Measurements from ENCODE around the gene CABP7. TPM values are rescaled to one million over a fixed set of nuclear protein-coding genes. Genes with fewer than 3 reads are reported as not detected.

CABP7 gene
- total and polyA plus RNA-seq, 2 experiments from 2014 or later = 0.16 TPM; not detected in 1

DNA sequence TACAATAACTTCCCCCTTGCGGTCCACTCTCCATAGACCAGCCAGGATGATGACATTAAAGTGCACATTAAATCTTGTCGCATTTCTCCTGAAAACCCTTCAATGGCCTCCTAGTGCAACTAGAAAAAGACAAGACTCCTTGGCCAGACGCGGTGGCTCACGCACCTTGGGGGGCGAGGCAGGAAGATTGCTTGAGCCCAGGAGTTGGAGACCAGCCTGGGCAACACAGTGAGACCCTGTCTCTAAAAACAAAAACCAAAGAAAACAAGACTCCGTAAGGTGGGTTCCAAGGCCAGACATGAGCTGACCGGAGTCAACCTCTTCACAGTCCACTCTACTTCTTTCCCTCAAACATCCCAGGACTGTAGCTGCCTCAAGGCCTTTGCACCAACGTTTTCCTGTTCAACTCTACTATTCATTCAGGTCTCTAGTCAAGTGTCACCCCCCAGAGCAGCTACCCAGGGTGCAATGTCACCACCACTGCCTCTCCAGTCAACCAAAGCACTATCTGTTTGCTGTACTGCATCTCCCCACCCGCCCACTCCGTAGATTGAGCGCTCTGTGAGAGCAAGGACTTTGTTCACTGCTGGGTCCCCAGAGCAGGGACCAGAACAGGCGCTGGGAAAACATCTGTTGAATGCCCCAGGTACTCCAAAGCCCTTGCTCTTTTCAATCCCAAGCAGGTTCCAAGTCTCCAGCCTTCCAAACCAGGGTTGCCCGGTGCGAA lies 46.3 kb downstream of the CABP7 start:
- H3K36me3 ChIP-seq (replicated peaks; ENCODE audit: insufficient read depth, low read depth) = no peaks in the 10 kb centered on the region
- no peaks in the 10 kb centered on the region for H3K27me3 ChIP-seq
- no peaks in the 10 kb centered on the region for H4K20me1 ChIP-seq (ENCODE audit: insufficient read depth, poor library complexity, severe bottlenecking)
- peak overlapping the region; percentile 42 for H3K4me3 ChIP-seq
- peak; percentile 61 for DNase-seq (ENCODE audit: low spot score)
- H3K9me2 ChIP-seq (replicated peaks; ENCODE audit: insufficient read depth) = no peaks in the 10 kb centered on the region
- peaks cover 41% of the 10 kb centered on the region for H3K79me2 ChIP-seq
- H3K27ac ChIP-seq = peak overlapping the region; percentile 84
- TF ChIP-seq EZH2 (IDR thresholded peaks at IDR 0.05; ENCODE audit: borderline replicate concordance) (no peak), EZH2phosphoT487 (IDR thresholded peaks at IDR 0.05; ENCODE audit: low read depth, severe bottlenecking, unreplicated experiment) (no peak)
- TF ChIP-seq, protein P1, sequence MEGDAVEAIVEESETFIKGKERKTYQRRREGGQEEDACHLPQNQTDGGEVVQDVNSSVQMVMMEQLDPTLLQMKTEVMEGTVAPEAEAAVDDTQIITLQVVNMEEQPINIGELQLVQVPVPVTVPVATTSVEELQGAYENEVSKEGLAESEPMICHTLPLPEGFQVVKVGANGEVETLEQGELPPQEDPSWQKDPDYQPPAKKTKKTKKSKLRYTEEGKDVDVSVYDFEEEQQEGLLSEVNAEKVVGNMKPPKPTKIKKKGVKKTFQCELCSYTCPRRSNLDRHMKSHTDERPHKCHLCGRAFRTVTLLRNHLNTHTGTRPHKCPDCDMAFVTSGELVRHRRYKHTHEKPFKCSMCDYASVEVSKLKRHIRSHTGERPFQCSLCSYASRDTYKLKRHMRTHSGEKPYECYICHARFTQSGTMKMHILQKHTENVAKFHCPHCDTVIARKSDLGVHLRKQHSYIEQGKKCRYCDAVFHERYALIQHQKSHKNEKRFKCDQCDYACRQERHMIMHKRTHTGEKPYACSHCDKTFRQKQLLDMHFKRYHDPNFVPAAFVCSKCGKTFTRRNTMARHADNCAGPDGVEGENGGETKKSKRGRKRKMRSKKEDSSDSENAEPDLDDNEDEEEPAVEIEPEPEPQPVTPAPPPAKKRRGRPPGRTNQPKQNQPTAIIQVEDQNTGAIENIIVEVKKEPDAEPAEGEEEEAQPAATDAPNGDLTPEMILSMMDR (IDR thresholded peaks at IDR 0.05; ENCODE audit: poor library complexity) = no peak
- H3K4me1 ChIP-seq (ENCODE audit: insufficient read depth) = peaks cover 12% of the 10 kb centered on the region
- 59% methylated on average over 15 of the region's 15 CpGs for WGBS (ENCODE audit: low lambda C conversion rate, missing lambda C conversion rate)
- H3K9me3 ChIP-seq (ENCODE audit: low read depth) = no peaks in the 10 kb centered on the region
- H3K4me2 ChIP-seq = peak overlapping the region; percentile 75
- peak overlapping the region; percentile 69 for H2AFZ ChIP-seq

DNA sequence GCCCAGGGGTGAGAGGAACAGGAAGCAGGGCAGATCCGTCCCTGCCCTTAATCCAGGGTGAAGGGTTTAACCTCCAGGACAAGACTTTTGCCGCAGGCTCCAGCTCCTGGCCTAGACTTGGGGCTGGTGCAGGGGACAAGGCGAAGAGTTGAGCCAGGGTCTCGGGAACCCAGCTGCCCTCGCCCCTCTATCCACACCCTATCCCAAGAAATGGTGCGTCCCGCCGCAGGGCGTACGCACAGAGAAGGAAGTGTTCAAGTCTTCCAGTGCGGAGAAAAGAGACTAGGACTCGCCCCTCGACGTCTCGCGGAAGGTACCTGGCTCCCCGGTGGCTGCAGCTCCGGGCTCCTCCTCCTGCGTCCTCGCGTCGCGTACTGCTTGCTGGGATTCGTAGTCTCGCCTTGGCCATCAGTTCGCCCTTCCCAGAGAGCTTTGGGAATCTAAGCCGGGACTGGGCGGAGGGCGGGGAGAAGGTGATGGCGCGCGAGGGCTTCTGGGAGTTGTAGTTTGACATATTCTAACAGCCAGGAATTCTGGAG lies 46.9 kb downstream of the CABP7 start, which contains the start of gene ZMAT5:
Gene ZMAT5 (minus strand): TSS at position 376 of the 539 bp plus-strand sequence. CDS start 18,463 bp downstream, outside the sequence.
- H3K36me3 ChIP-seq (replicated peaks; ENCODE audit: insufficient read depth, low read depth) = no peaks in the 10 kb centered on the region
- no peaks in the 10 kb centered on the region for H3K27me3 ChIP-seq
- H3K9me2 ChIP-seq (replicated peaks; ENCODE audit: insufficient read depth) = no peaks in the 10 kb centered on the region
- under 1% methylated on average over 32 of the region's 32 CpGs for WGBS (ENCODE audit: low lambda C conversion rate, missing lambda C conversion rate)
- TF ChIP-seq EZH2 (IDR thresholded peaks at IDR 0.05; ENCODE audit: borderline replicate concordance) (no peak), EZH2phosphoT487 (IDR thresholded peaks at IDR 0.05; ENCODE audit: low read depth, severe bottlenecking, unreplicated experiment) (no peak)
- TF ChIP-seq, protein P1 (IDR thresholded peaks at IDR 0.05; ENCODE audit: poor library complexity) = no peak
- peaks cover 12% of the 10 kb centered on the region for H3K4me1 ChIP-seq (ENCODE audit: insufficient read depth)
- peak within 1 kb of the TSS; percentile 79 for H2AFZ ChIP-seq
- H3K4me2 ChIP-seq = peak within 1 kb of the TSS; percentile 75
- H3K9me3 ChIP-seq (ENCODE audit: low read depth) = no peaks in the 10 kb centered on the region
- no peaks in the 10 kb centered on the region for H4K20me1 ChIP-seq (ENCODE audit: insufficient read depth, poor library complexity, severe bottlenecking)
- peak within 1 kb of the TSS; percentile 84 for H3K27ac ChIP-seq
- peaks cover 41% of the 10 kb centered on the region for H3K79me2 ChIP-seq
- peak within 1 kb of the TSS; percentile 44 for H3K4me3 ChIP-seq
- DNase-seq (ENCODE audit: low spot score) = peak; percentile 97

DNA sequence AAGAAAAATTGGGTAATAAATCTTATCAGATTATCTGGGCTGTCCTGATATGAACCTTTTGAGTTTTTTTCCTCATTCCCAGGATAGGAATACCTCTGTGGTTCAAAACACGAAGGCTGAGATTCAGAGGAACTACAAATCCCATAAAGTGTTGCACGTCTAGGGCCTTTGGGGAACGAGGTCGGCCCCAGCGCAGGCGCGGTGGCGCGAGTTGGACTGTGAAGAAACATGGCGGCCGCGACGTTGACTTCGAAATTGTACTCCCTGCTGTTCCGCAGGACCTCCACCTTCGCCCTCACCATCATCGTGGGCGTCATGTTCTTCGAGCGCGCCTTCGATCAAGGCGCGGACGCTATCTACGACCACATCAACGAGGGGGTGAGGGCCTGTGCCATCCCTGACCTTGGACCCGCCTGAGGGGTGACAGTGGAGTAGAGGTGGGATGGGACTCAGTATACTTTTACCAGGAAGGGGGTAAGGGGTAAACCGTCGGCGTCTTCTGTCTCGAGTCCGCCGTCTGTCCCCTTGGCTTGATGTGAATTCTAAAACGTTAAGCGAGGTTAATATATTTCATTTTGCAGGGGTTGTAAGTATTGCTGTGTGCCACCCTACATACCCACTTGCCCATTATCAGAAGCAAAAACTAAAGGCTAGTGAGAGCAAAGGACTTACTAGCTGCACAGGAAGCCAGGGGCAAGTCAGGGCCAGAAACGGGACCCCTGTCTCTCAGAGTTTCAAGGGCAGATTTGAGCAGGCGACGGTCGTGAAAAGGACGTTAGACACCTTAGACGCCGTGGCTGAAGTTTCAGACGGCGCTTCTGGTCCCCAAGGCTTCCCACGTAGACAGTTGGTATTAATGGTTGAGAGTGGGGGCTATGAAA lies 47.6 kb downstream of the CABP7 start, which contains the start of gene UQCR10:
Gene UQCR10 (plus strand): TSS at position 199 of the 881 bp plus-strand sequence. CDS start 30 bp downstream, at position 229.
- TF ChIP-seq, protein P1 (IDR thresholded peaks at IDR 0.05; ENCODE audit: poor library complexity) = no peak
- TF ChIP-seq EZH2 (IDR thresholded peaks at IDR 0.05; ENCODE audit: borderline replicate concordance) (no peak), EZH2phosphoT487 (IDR thresholded peaks at IDR 0.05; ENCODE audit: low read depth, severe bottlenecking, unreplicated experiment) (no peak)
- H3K79me2 ChIP-seq = peaks cover 41% of the 10 kb centered on the region
- H3K36me3 ChIP-seq (replicated peaks; ENCODE audit: insufficient read depth, low read depth) = no peaks in the 10 kb centered on the region
- H3K4me2 ChIP-seq = peak within 1 kb of the TSS; percentile 75
- peak; percentile 96 for DNase-seq (ENCODE audit: low spot score)
- peak within 1 kb of the TSS; percentile 44 for H3K4me3 ChIP-seq
- H3K9me2 ChIP-seq (replicated peaks; ENCODE audit: insufficient read depth) = no peaks in the 10 kb centered on the region
- H3K27ac ChIP-seq = peak within 1 kb of the TSS; percentile 84
- H3K27me3 ChIP-seq = no peaks in the 10 kb centered on the region
- no peaks in the 10 kb centered on the region for H4K20me1 ChIP-seq (ENCODE audit: insufficient read depth, poor library complexity, severe bottlenecking)
- 11% methylated on average over 46 of the region's 46 CpGs for WGBS (ENCODE audit: low lambda C conversion rate, missing lambda C conversion rate)
- no peaks in the 10 kb centered on the region for H3K9me3 ChIP-seq (ENCODE audit: low read depth)
- peak within 1 kb of the TSS; percentile 79 for H2AFZ ChIP-seq
- peaks cover 12% of the 10 kb centered on the region for H3K4me1 ChIP-seq (ENCODE audit: insufficient read depth)
